PC-3 (cell line): ENCODE data around the gene GATAD2B. TPM values are rescaled to one million over a fixed set of nuclear protein-coding genes. Genes with fewer than 3 reads are reported as not detected.
A peak's percentile ranks its signal among the peaks of the same experiment; 100 is the strongest.

Experiments used
- ATAC-seq: fragments of 200-7000 bp; cut with Tn5 transposase; 2 replicates; pipeline ENCODE4 v1.9.1; 2020; ENCODE audit warnings: mild to moderate bottlenecking, moderate library complexity
- BruUV-seq: library from RNA; stranded (reverse); fragments of 400-500 nt; replicated peaks from 2 replicates; lab custom pipeline; 2021; lab: Mats Ljungman, UMichigan
- CTCF ChIA-PET: fragments of 300-600 bp; sonication (Branson Sonifier 250); formaldehyde crosslinking; loops from one replicate; lab custom pipeline; 2022; ENCODE audit warnings: antibody characterized with exemption; lab: Charles Lee
- POLR2A ChIA-PET: fragments of 300-600 bp; sonication (Branson Sonifier 250); formaldehyde crosslinking; loops from one replicate; lab custom pipeline; 2022; ENCODE audit warnings: antibody characterized with exemption; ENCODE audit not compliant: unreplicated experiment; lab: Charles Lee
- DNase-seq: peaks from one replicate; pipeline ENCODE4 v3.0.0-alpha.2; 2015
- H2AFZ ChIP-seq: fragments of 300-600 bp; sonication (generic); 2 replicates; pipeline ENCODE4 v1.6.0; 2016; ENCODE audit warnings: antibody characterized with exemption, low read length
- H3F3A ChIP-seq: fragments of 300-600 bp; sonication (generic); one replicate; pipeline ENCODE4 v1.6.0; 2017; ENCODE audit warnings: antibody characterized with exemption, low read length, control low read depth, mild to moderate bottlenecking; ENCODE audit not compliant: unreplicated experiment
- H3K27ac ChIP-seq: fragments of 300-600 bp; sonication (generic); 2 replicates; pipeline ENCODE4 v1.5.1; 2016; ENCODE audit warnings: mild to moderate bottlenecking, low read length
- H3K27me3 ChIP-seq: fragments of 300-600 bp; sonication (generic); 2 replicates; pipeline ENCODE4 v1.6.1; 2016; ENCODE audit warnings: low read length, mixed read lengths
- H3K36me3 ChIP-seq: fragments of 300-600 bp; sonication (generic); 2 replicates; pipeline ENCODE4 v1.6.1; 2016; ENCODE audit warnings: low read depth, mixed run types, low read length, mixed read lengths
- H3K4me1 ChIP-seq: fragments of 300-600 bp; sonication (generic); 2 replicates; pipeline ENCODE4 v1.5.1; 2016; ENCODE audit warnings: low read length; ENCODE audit not compliant: insufficient read depth
- H3K4me2 ChIP-seq: fragments of 300-600 bp; sonication (generic); 2 replicates; pipeline ENCODE4 v1.6.0; 2016; ENCODE audit warnings: low read length
- H3K4me3 ChIP-seq: fragments of 300-600 bp; sonication (generic); 2 replicates; pipeline ENCODE4 v1.5.1; 2016; ENCODE audit warnings: mild to moderate bottlenecking, low read length, mixed read lengths
- H3K79me2 ChIP-seq: fragments of 300-600 bp; sonication (generic); 2 replicates; pipeline ENCODE4 v1.6.1; 2017; ENCODE audit warnings: low read length, mixed read lengths
- H3K9ac ChIP-seq: fragments of 300-600 bp; sonication (generic); 2 replicates; pipeline ENCODE4 v1.6.0; 2016; ENCODE audit warnings: mild to moderate bottlenecking, low read length
- H3K9me2 ChIP-seq: fragments of 300-600 bp; sonication (generic); replicated peaks from 2 replicates; pipeline ENCODE4 v1.6.1; 2016; ENCODE audit warnings: mixed run types, low read length, mixed read lengths
- H3K9me3 ChIP-seq: fragments of 300-600 bp; sonication (generic); 2 replicates; pipeline ENCODE4 v1.6.1; 2016; ENCODE audit warnings: low read length, mixed read lengths
- H4K20me1 ChIP-seq: fragments of 300-600 bp; sonication (generic); 2 replicates; pipeline ENCODE4 v1.6.1; 2016; ENCODE audit warnings: low read length, mixed read lengths
- CTCF ChIP-seq: fragments of 300-600 bp; sonication (generic); conservative IDR thresholded peaks from 2 replicates; pipeline ENCODE4 v1.5.1; 2017; ENCODE audit warnings: antibody characterized with exemption, low read depth, mild to moderate bottlenecking, low read length
- EZH2 ChIP-seq: fragments of 300-600 bp; sonication (generic); IDR thresholded peaks from one replicate; pipeline ENCODE4 v1.6.1; 2017; ENCODE audit warnings: antibody characterized with exemption, mild to moderate bottlenecking, low read length; ENCODE audit not compliant: unreplicated experiment
- EZH2phosphoT487 ChIP-seq: fragments of 300-600 bp; sonication (generic); IDR thresholded peaks from 2 replicates; pipeline ENCODE4 v1.6.1; 2018; ENCODE audit warnings: mild to moderate bottlenecking, antibody characterized with exemption, low read length, borderline replicate concordance
- intact Hi-C: fragments of 100-400 bp; cut with micrococcal nuclease; formaldehyde crosslinking; loops from 2 replicates; pipeline ENCODE4 v1.9.0; 2023
- total RNA-seq: library from RNA; depleted of rRNA; stranded (reverse); fragments of >200 nt; gene quantifications from 2 replicates; pipeline ENCODE4 v1.2.3, GENCODE V29; 2014

Gene GATAD2B
- total RNA-seq, 1 experiment from 2014 or later: 7.2 TPM

GRCh38 chr1:153922076-153922971 lies 448 bp downstream of the GATAD2B start:
- H3K9ac ChIP-seq: peak overlapping the region; percentile 86
- peak overlapping the region; percentile 90 for H3K4me2 ChIP-seq
- intact Hi-C loops: loop anchor here (2.0 to 5.0 kb wide), 3 partner anchors 40 to 125 kb away; partner anchors contain the start of gene RAB13
- peak overlapping the region; percentile 91 for H2AFZ ChIP-seq
- DNase-seq: peak; percentile 67
- BruUV-seq: no TSS peak
- H3K9me3 ChIP-seq: no peaks in the 10 kb centered on the region
- H3K27ac ChIP-seq: peak overlapping the region; percentile 44
- peaks cover 32% of the 10 kb centered on the region for H4K20me1 ChIP-seq
- no peaks in the 10 kb centered on the region for H3K9me2 ChIP-seq
- H3K4me1 ChIP-seq: peaks cover 30% of the 10 kb centered on the region
- ATAC-seq: peak; percentile 26
- no peaks in the 10 kb centered on the region for H3F3A ChIP-seq
- TF ChIP-seq CTCF (0 out of 2 replicates have a peak, but pooled peaks have one; percentile 10), EZH2phosphoT487 (no peak), EZH2 (no peak)
- peak overlapping the region; percentile 97 for H3K4me3 ChIP-seq
- ChIA-PET CTCF (interaction anchor here (0.6 to 1.3 kb wide), 5 partner anchors 12 to 289 kb away, joined by 3 to 9 read pairs (median 4); partner anchors contain the start of gene DENND4B), POLR2A (interaction anchor here (1.2 kb wide), 1 partner anchor 45 kb away, joined by 4 read pairs; the partner anchor contains the start of gene CREB3L4)
- H3K27me3 ChIP-seq: no peaks in the 10 kb centered on the region
- no peaks in the 10 kb centered on the region; the same call in 1 of the 2 replicates for H3K36me3 ChIP-seq
- H3K79me2 ChIP-seq: peaks cover 50% of the 10 kb centered on the region

GRCh38 chr1:153921803-153922075 lies 1.0 kb downstream of the GATAD2B start:
- Histone ChIP-seq H3K36me3 (no peaks in the 10 kb centered on the region; the same call in 1 of the 2 replicates), H3K79me2 (peaks cover 55% of the 10 kb centered on the region), H3K9me3 (no peaks in the 10 kb centered on the region), H3K9me2 (no peaks in the 10 kb centered on the region), H3K4me1 (peaks cover 30% of the 10 kb centered on the region), H4K20me1 (peaks cover 32% of the 10 kb centered on the region), H3F3A (no peaks in the 10 kb centered on the region), H2AFZ (peak overlapping the region; percentile 91), H3K9ac (peak overlapping the region; percentile 86), H3K4me2 (peak overlapping the region; percentile 90), H3K27me3 (no peaks in the 10 kb centered on the region), H3K4me3 (peak overlapping the region; percentile 97), H3K27ac (peak overlapping the region; percentile 44)
- no peak for TF ChIP-seq CTCF
- no peak for TF ChIP-seq EZH2
- TF ChIP-seq EZH2phosphoT487: no peak
- intact Hi-C loops: loop anchor here (2.0 to 5.0 kb wide), 3 partner anchors 39 to 124 kb away; partner anchors contain the start of gene RAB13
- no peak for ATAC-seq
- TSS peak; percentile 43 for BruUV-seq
- ChIA-PET CTCF (interaction anchor here (0.5 to 1.0 kb wide), 3 partner anchors 11 to 96 kb away, joined by 3 to 4 read pairs (median 3); no protein-coding TSS in a partner anchor), POLR2A (interaction anchor here (0.6 kb wide), 1 partner anchor 294 kb away, joined by 3 read pairs; the partner anchor contains the start of gene S100A13)
- peak; percentile 27 for DNase-seq
